ENCODE measurements around the gene SIN3B. TPM values are rescaled to one million over a fixed set of nuclear protein-coding genes. Genes with fewer than 3 reads are reported as not detected.

SIN3B gene
- total RNA-seq, 4 donors from 2014 or later: 38.1 to 294 (median 66.5) TPM

- TF ChIP-seq EP300 (IDR thresholded peaks at IDR 0.05; ENCODE audit: low read depth) (no peak), CTCF (IDR thresholded peaks at IDR 0.05) (no peak), POLR2AphosphoS5 (IDR thresholded peaks at IDR 0.05) (no peak), POLR2A (IDR thresholded peaks at IDR 0.05) (no peak)
- 76 to 82% methylated on average over 1 of the region's 1 CpG for WGBS, 2 donors (ENCODE audit: low coverage in 1 of 2)
- intact Hi-C loops (cut with DNase I; ENCODE audit: low total_unique reads): no loop called here
Observed at GRCh38 chr19:16789238-16789637, 40.0 kb upstream of the SIN3B start.

GRCh38 chr19:16790051-16790450 is 39.1 kb upstream of the SIN3B start:
- WGBS, 2 donors (ENCODE audit: low coverage in 1 of 2): 17 to 40% methylated on average over 1 of the region's 1 CpG
- Histone ChIP-seq H3K36me3 (no peaks in the 10 kb centered on the region), H3K4me3 (no peak overlapping the region), H3K27me3 (no peaks in the 10 kb centered on the region), H3K9me3 (peaks cover 13% of the 10 kb centered on the region in 2 donors), H3K4me1 (no peaks in the 10 kb centered on the region), H3K27ac (no peak overlapping the region)
- intact Hi-C loops (cut with DNase I; ENCODE audit: low total_unique reads): no loop called here
- no peak for TF ChIP-seq EP300 (IDR thresholded peaks at IDR 0.05; ENCODE audit: low read depth)
- TF ChIP-seq POLR2A (IDR thresholded peaks at IDR 0.05): no peak
- TF ChIP-seq CTCF (IDR thresholded peaks at IDR 0.05): no peak
- no peak for TF ChIP-seq POLR2AphosphoS5 (IDR thresholded peaks at IDR 0.05)
- DNase-seq: no peak
- in situ Hi-C loops (cut with MboI; ENCODE audit: low pct_ligation_motif_present in 1 of 4, low pct_unique_long_range_greater_than_20kb in 1 of 4, low sequenced_read_pairs in 3 of 4): no loop called here

More at GRCh38 chr19:16789238-16789637, 40.0 kb upstream of the SIN3B start:
- no peaks in the 10 kb centered on the region for H3K4me1 ChIP-seq
- H3K36me3 ChIP-seq: no peaks in the 10 kb centered on the region
- peaks cover 13% of the 10 kb centered on the region in 2 donors for H3K9me3 ChIP-seq
- no peak for DNase-seq
- no peak overlapping the region for H3K27ac ChIP-seq
- H3K4me3 ChIP-seq: no peak overlapping the region
- H3K27me3 ChIP-seq: no peaks in the 10 kb centered on the region
- in situ Hi-C loops (cut with MboI; ENCODE audit: low pct_ligation_motif_present in 1 of 4, low pct_unique_long_range_greater_than_20kb in 1 of 4, low sequenced_read_pairs in 3 of 4): loop anchor here in 1 of 4 donors (10.0 kb wide), 1 partner anchor 116 kb away; no protein-coding TSS in a partner anchor

GRCh38 chr19:16791942-16792341 is 37.3 kb upstream of the SIN3B start:
- DNase-seq: no peak
- 79 to 85% methylated on average over 5 to 10 of the region's 10 CpGs for whole genome bisulfite sequencing, 2 donors (ENCODE audit: low coverage in 1 of 2)
- no peaks in the 10 kb centered on the region for H3K27me3 ChIP-seq
- intact Hi-C loops (cut with DNase I; ENCODE audit: low total_unique reads) (no loop called here), in situ Hi-C loops (cut with MboI; ENCODE audit: low pct_ligation_motif_present in 1 of 4, low pct_unique_long_range_greater_than_20kb in 1 of 4, low sequenced_read_pairs in 3 of 4) (no loop called here)
- no peak overlapping the region for H3K4me3 ChIP-seq
- no peaks in the 10 kb centered on the region for H3K36me3 ChIP-seq
- no peaks in the 10 kb centered on the region for H3K4me1 ChIP-seq
- no peak overlapping the region for H3K27ac ChIP-seq
- TF ChIP-seq CTCF (IDR thresholded peaks at IDR 0.05) (no peak), POLR2AphosphoS5 (IDR thresholded peaks at IDR 0.05) (no peak), EP300 (IDR thresholded peaks at IDR 0.05; ENCODE audit: low read depth) (no peak), POLR2A (IDR thresholded peaks at IDR 0.05) (no peak)
- peaks cover 13% of the 10 kb centered on the region in 2 donors for H3K9me3 ChIP-seq

GRCh38 chr19:16794456-16795441 is 34.4 kb upstream of the SIN3B start:
- H3K27ac ChIP-seq: no peak overlapping the region
- TF ChIP-seq POLR2AphosphoS5 (IDR thresholded peaks at IDR 0.05) (no peak), EP300 (IDR thresholded peaks at IDR 0.05; ENCODE audit: low read depth) (no peak)
- intact Hi-C loops (cut with DNase I; ENCODE audit: low total_unique reads) (no loop called here), in situ Hi-C loops (cut with MboI; ENCODE audit: low pct_ligation_motif_present in 1 of 4, low pct_unique_long_range_greater_than_20kb in 1 of 4, low sequenced_read_pairs in 3 of 4) (no loop called here)
- DNase-seq: no peak
- no peaks in the 10 kb centered on the region for H3K27me3 ChIP-seq
- no peak overlapping the region for H3K4me3 ChIP-seq
- 71 to 78% methylated on average over 4 to 17 of the region's 17 CpGs for WGBS, 2 donors (ENCODE audit: low coverage in 1 of 2)
- H3K4me1 ChIP-seq: no peaks in the 10 kb centered on the region
- no peaks in the 10 kb centered on the region for H3K36me3 ChIP-seq
- H3K9me3 ChIP-seq: peaks cover under 1 to 3% of the 10 kb centered on the region in 2 donors

Data from transverse colon (tissue), 4 donors.